Measurements from ENCODE around the gene SELENOO.

DNA sequence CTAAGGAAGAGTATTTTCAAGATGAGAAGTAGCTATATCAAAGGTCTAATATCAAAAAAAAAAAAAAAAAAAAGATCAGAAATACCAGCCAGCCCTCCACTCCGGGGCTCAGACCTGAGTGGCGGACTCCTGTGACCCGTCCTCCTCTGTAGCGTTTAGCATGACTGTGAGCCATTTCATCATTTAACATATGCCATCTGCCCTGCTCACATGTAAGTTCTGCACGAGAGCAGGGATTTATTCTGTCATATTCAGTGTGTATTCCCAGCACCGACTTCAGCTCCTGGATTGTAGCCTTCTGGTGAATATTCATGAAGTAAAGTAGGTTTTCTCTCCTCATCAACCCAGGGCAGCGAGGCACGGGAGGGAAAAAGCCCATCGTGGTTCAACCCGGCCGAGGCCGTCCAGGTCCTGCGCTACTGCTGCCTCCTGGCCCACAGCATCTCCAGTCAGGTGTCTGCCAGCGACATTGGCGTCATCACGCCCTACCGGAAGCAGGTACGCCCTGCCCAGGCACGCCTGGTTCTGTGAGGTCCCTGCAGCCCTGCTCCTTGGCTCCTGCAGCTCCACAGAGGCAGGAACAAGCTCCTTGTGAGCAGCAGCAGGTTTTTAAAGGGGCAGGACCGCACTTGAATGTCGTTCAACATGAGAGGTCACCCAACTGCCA is 43.0 kb upstream of the SELENOO start:
- TF ChIP-seq, protein P1, sequence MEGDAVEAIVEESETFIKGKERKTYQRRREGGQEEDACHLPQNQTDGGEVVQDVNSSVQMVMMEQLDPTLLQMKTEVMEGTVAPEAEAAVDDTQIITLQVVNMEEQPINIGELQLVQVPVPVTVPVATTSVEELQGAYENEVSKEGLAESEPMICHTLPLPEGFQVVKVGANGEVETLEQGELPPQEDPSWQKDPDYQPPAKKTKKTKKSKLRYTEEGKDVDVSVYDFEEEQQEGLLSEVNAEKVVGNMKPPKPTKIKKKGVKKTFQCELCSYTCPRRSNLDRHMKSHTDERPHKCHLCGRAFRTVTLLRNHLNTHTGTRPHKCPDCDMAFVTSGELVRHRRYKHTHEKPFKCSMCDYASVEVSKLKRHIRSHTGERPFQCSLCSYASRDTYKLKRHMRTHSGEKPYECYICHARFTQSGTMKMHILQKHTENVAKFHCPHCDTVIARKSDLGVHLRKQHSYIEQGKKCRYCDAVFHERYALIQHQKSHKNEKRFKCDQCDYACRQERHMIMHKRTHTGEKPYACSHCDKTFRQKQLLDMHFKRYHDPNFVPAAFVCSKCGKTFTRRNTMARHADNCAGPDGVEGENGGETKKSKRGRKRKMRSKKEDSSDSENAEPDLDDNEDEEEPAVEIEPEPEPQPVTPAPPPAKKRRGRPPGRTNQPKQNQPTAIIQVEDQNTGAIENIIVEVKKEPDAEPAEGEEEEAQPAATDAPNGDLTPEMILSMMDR (conservative IDR thresholded peaks at IDR 0.05): no peak
- no peak for TF ChIP-seq EZH2 (IDR thresholded peaks at IDR 0.05; ENCODE audit: low read depth)

Measured in PC-9 (cell line).